Measurements from ENCODE around the gene SLC12A2. TPM values are rescaled to one million over a fixed set of nuclear protein-coding genes. Genes with fewer than 3 reads are reported as not detected.
A peak's percentile ranks its signal among the peaks of the same experiment; 100 is the strongest.

SLC12A2 gene
- total and polyA plus RNA-seq, 2 experiments from 2014 or later: 6.6 to 16.1 TPM

DNA sequence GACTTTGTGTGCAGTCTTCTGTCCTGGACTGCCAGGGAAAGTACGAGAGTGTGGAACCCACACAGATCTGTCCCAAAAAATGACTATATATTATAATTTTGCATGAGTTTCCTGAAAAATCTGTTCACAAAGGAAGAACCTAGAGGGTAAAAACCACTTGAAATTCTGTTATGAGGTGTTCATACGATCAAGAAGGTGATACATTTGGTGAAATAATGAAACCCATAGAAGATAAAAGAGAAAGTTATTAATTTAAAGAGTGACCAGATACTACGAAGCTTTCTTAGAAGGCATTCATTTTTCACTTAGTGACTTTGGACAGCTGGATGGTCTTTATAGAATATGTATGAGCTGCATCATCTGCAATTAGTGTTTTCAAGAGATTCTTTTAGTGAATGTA lies 32.9 kb downstream of the SLC12A2 start:
- Histone ChIP-seq H3K4me2 (ENCODE audit: unreplicated experiment) (no peak overlapping the region), H3K36me3 (ENCODE audit: low read depth) (peaks cover 15% of the 10 kb centered on the region), H3F3A (ENCODE audit: insufficient read depth) (peaks cover 8% of the 10 kb centered on the region; the same call in 1 of the 2 replicates), H3K27ac (no peak overlapping the region), H3K9ac (no peak overlapping the region), H3K4me3 (no peak overlapping the region), H3K9me3 (ENCODE audit: low read depth) (no peaks in the 10 kb centered on the region), H4K20me1 (ENCODE audit: insufficient read depth) (no peaks in the 10 kb centered on the region), H3K27me3 (replicated peaks; ENCODE audit: insufficient read depth) (no peaks in the 10 kb centered on the region), H3K4me1 (ENCODE audit: insufficient read depth) (peaks cover 10% of the 10 kb centered on the region; the same call in 1 of the 2 replicates), H3K9me2 (ENCODE audit: insufficient read depth) (no peaks in the 10 kb centered on the region), H3K79me2 (ENCODE audit: insufficient read depth) (no peaks in the 10 kb centered on the region), H2AFZ (no peak overlapping the region)
- no peak for DNase-seq
- TF ChIP-seq EZH2 (IDR thresholded peaks at IDR 0.05; ENCODE audit: insufficient read depth, poor library complexity, severe bottlenecking) (no peak), EZH2phosphoT487 (IDR thresholded peaks at IDR 0.05; ENCODE audit: insufficient read depth, low read depth) (no peak)
- in situ Hi-C loops (cut with MboI): no loop called here
- WGBS, 2 experiments (ENCODE audit: low coverage in 1 of 2, low lambda C conversion rate in 2 of 2, missing lambda C conversion rate in 2 of 2): 90 to 98% methylated on average over 3 of the region's 3 CpGs

DNA sequence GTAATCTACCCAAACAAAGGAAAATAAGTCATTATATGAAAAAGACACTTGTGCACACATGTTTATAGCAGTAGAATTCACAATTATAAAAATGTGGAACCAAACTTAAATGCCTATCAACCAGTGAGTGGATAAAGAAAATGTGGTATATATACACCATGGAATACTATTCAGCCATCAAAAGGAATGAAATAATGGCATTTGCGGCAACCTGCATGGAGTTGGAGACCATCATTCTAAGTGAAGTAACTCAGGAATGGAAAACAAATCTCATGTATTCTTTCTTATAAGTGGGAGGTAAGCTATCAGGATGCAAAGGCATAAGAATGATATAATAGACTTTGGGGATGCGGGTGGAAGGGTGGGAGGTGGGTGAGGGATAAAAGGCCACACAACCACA lies 34.6 kb downstream of the SLC12A2 start:
- peaks cover 15% of the 10 kb centered on the region for H3K36me3 ChIP-seq (ENCODE audit: low read depth)
- in situ Hi-C loops (cut with MboI): no loop called here
- H3K9me2 ChIP-seq (ENCODE audit: insufficient read depth): no peaks in the 10 kb centered on the region

DNA sequence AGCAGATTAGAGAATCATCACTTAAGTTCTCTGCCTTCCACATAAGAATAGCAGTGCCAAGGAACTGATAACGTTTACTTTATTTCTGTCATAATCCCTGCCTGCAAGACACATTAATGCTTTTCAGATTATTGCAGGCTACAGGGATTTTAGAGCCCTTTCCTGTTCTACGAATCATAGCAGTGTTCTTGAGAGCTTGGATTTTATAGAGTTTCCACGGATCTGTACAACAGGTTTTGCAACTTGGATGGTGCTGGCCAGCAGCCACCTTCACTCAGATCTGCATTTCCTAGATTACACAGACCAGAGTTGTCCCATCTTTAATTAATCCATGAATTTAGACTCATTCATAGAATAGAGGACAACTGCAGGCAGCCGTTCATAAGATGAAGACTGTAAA lies 38.1 kb downstream of the SLC12A2 start:
- Histone ChIP-seq H3K4me2 (ENCODE audit: unreplicated experiment) (no peak overlapping the region), H3K4me3 (no peak overlapping the region), H3K27me3 (replicated peaks; ENCODE audit: insufficient read depth) (no peaks in the 10 kb centered on the region), H4K20me1 (ENCODE audit: insufficient read depth) (no peaks in the 10 kb centered on the region), H3K4me1 (ENCODE audit: insufficient read depth) (no peaks in the 10 kb centered on the region), H3K9ac (no peak overlapping the region), H3F3A (ENCODE audit: insufficient read depth) (no peaks in the 10 kb centered on the region), H3K9me3 (ENCODE audit: low read depth) (no peaks in the 10 kb centered on the region), H3K27ac (no peak overlapping the region), H2AFZ (no peak overlapping the region), H3K79me2 (ENCODE audit: insufficient read depth) (no peaks in the 10 kb centered on the region), H3K9me2 (ENCODE audit: insufficient read depth) (no peaks in the 10 kb centered on the region), H3K36me3 (ENCODE audit: low read depth) (0 out of 2 replicates have a peak, but pooled peaks cover 5% of the 10 kb centered on the region)
- in situ Hi-C loops (cut with MboI): no loop called here
- TF ChIP-seq EZH2phosphoT487 (IDR thresholded peaks at IDR 0.05; ENCODE audit: insufficient read depth, low read depth) (no peak), EZH2 (IDR thresholded peaks at IDR 0.05; ENCODE audit: insufficient read depth, poor library complexity, severe bottlenecking) (no peak)
- DNase-seq: peak; percentile 10
- 37 to 38% methylated on average over 4 of the region's 4 CpGs for WGBS, 2 experiments (ENCODE audit: low coverage in 1 of 2, low lambda C conversion rate in 2 of 2, missing lambda C conversion rate in 2 of 2)

More for the DNA sequence above, 34.6 kb downstream of the SLC12A2 start:
- H3K4me1 ChIP-seq (ENCODE audit: insufficient read depth): no peaks in the 10 kb centered on the region
- H3K4me3 ChIP-seq: no peak overlapping the region
- no peaks in the 10 kb centered on the region for H3K27me3 ChIP-seq (replicated peaks; ENCODE audit: insufficient read depth)
- H3K79me2 ChIP-seq (ENCODE audit: insufficient read depth): no peaks in the 10 kb centered on the region
- H3K4me2 ChIP-seq (ENCODE audit: unreplicated experiment): no peak overlapping the region
- H4K20me1 ChIP-seq (ENCODE audit: insufficient read depth): no peaks in the 10 kb centered on the region
- H3F3A ChIP-seq (ENCODE audit: insufficient read depth): no peaks in the 10 kb centered on the region
- 96 to 100% methylated on average over 2 of the region's 2 CpGs for WGBS, 2 experiments (ENCODE audit: low coverage in 1 of 2, low lambda C conversion rate in 2 of 2, missing lambda C conversion rate in 2 of 2)
- no peak for DNase-seq
- H3K9me3 ChIP-seq (ENCODE audit: low read depth): no peaks in the 10 kb centered on the region
- no peak overlapping the region for H2AFZ ChIP-seq
- no peak overlapping the region for H3K9ac ChIP-seq
- no peak overlapping the region for H3K27ac ChIP-seq
- no peak for TF ChIP-seq EZH2phosphoT487 (IDR thresholded peaks at IDR 0.05; ENCODE audit: insufficient read depth, low read depth)
- no peak for TF ChIP-seq EZH2 (IDR thresholded peaks at IDR 0.05; ENCODE audit: insufficient read depth, poor library complexity, severe bottlenecking)

DNA sequence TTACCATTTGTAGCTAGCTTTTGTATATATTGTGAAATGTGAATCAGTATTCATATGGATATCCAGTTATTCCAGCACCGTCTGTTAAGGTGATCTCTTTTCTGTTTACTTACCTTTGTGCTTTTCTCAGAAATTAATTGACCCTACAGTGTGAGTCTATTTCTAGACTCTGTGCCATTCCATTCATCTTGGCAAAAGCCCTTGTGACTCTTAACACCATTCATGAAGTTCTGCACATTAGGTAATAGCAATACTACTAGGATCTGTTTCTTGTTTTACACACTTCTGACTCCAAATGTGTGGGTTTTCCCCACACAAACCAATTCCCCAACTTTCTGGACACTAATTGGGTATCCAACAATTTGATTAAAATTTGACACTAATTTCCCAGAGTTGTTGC lies 40.4 kb downstream of the SLC12A2 start:
- Histone ChIP-seq H2AFZ (no peak overlapping the region), H3K9me3 (ENCODE audit: low read depth) (no peaks in the 10 kb centered on the region), H4K20me1 (ENCODE audit: insufficient read depth) (no peaks in the 10 kb centered on the region), H3K4me3 (no peak overlapping the region), H3K79me2 (ENCODE audit: insufficient read depth) (no peaks in the 10 kb centered on the region), H3K4me2 (ENCODE audit: unreplicated experiment) (no peak overlapping the region), H3K4me1 (ENCODE audit: insufficient read depth) (no peaks in the 10 kb centered on the region), H3K27me3 (replicated peaks; ENCODE audit: insufficient read depth) (no peaks in the 10 kb centered on the region), H3K27ac (no peak overlapping the region), H3F3A (ENCODE audit: insufficient read depth) (no peaks in the 10 kb centered on the region), H3K9ac (no peak overlapping the region), H3K36me3 (ENCODE audit: low read depth) (0 out of 2 replicates have a peak, but pooled peaks cover under 1% of the 10 kb centered on the region), H3K9me2 (ENCODE audit: insufficient read depth) (no peaks in the 10 kb centered on the region)
- in situ Hi-C loops (cut with MboI): no loop called here
- DNase-seq: no peak
- TF ChIP-seq EZH2 (IDR thresholded peaks at IDR 0.05; ENCODE audit: insufficient read depth, poor library complexity, severe bottlenecking): no peak
- TF ChIP-seq EZH2phosphoT487 (IDR thresholded peaks at IDR 0.05; ENCODE audit: insufficient read depth, low read depth): no peak
- WGBS, 2 experiments (ENCODE audit: low coverage in 1 of 2, low lambda C conversion rate in 2 of 2, missing lambda C conversion rate in 2 of 2): 100% methylated on average over 1 of the region's 1 CpG

DNA sequence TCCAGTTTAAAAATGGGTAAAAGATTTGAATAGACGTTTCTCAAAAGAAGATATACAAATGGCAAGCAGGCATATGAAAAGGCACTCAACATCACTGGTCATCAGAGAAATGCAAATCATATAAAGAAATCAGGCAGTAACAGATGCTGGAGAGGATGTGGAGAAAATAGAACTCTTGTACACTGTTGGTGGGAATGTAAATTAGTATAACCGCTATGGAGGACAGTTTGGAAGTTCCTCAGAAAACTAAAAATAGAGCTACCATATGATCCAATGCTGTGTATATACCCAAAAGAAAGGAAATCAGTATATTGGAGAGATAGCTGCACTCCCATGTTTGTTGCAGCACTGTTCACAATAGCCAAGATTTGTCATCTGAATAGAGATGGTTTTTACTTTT lies 42.7 kb downstream of the SLC12A2 start:
- no peaks in the 10 kb centered on the region for H3K27me3 ChIP-seq (replicated peaks; ENCODE audit: insufficient read depth)

More for the DNA sequence above, 42.7 kb downstream of the SLC12A2 start:
- Histone ChIP-seq H3K9ac (no peak overlapping the region), H3K4me2 (ENCODE audit: unreplicated experiment) (no peak overlapping the region), H4K20me1 (ENCODE audit: insufficient read depth) (no peaks in the 10 kb centered on the region), H3K4me3 (no peak overlapping the region), H3F3A (ENCODE audit: insufficient read depth) (no peaks in the 10 kb centered on the region), H3K9me2 (ENCODE audit: insufficient read depth) (no peaks in the 10 kb centered on the region), H3K36me3 (ENCODE audit: low read depth) (no peaks in the 10 kb centered on the region), H3K27ac (no peak overlapping the region), H3K4me1 (ENCODE audit: insufficient read depth) (no peaks in the 10 kb centered on the region), H3K79me2 (ENCODE audit: insufficient read depth) (no peaks in the 10 kb centered on the region), H3K9me3 (ENCODE audit: low read depth) (no peaks in the 10 kb centered on the region), H2AFZ (no peak overlapping the region)
- in situ Hi-C loops (cut with MboI): no loop called here
- 98 to 100% methylated on average over 2 of the region's 2 CpGs for WGBS, 2 experiments (ENCODE audit: low coverage in 1 of 2, low lambda C conversion rate in 2 of 2, missing lambda C conversion rate in 2 of 2)
- no peak for TF ChIP-seq EZH2 (IDR thresholded peaks at IDR 0.05; ENCODE audit: insufficient read depth, poor library complexity, severe bottlenecking)
- TF ChIP-seq EZH2phosphoT487 (IDR thresholded peaks at IDR 0.05; ENCODE audit: insufficient read depth, low read depth): no peak
- no peak for DNase-seq

All from GM23248 (cell line).